AG09309 (cell line): Measurements from ENCODE around the gene BLACAT1.

Experiments
- DNase-seq: peaks from one replicate; pipeline ENCODE4 v3.0.0-alpha.2; 2010; ENCODE audit warnings: low read depth
- H3K4me3 ChIP-seq: 2 replicates; pipeline ENCODE4 v1.5.1; 2011; ENCODE audit warnings: mild to moderate bottlenecking, low read depth, low read length, moderate library complexity; ENCODE audit not compliant: control insufficient read depth
- TF ChIP-seq, protein P1 (sequence below): IDR thresholded peaks from 2 replicates; pipeline ENCODE4 v1.5.1; 2011; ENCODE audit warnings: mild to moderate bottlenecking, low read depth, low read length, inconsistent platforms; ENCODE audit not compliant: insufficient read depth, control insufficient read depth; ENCODE audit errors: missing control alignments

Gene BLACAT1

GRCh38 chr1:205473475-205473874 lies 17.6 kb upstream of the BLACAT1 start:
- TF ChIP-seq, protein P1, sequence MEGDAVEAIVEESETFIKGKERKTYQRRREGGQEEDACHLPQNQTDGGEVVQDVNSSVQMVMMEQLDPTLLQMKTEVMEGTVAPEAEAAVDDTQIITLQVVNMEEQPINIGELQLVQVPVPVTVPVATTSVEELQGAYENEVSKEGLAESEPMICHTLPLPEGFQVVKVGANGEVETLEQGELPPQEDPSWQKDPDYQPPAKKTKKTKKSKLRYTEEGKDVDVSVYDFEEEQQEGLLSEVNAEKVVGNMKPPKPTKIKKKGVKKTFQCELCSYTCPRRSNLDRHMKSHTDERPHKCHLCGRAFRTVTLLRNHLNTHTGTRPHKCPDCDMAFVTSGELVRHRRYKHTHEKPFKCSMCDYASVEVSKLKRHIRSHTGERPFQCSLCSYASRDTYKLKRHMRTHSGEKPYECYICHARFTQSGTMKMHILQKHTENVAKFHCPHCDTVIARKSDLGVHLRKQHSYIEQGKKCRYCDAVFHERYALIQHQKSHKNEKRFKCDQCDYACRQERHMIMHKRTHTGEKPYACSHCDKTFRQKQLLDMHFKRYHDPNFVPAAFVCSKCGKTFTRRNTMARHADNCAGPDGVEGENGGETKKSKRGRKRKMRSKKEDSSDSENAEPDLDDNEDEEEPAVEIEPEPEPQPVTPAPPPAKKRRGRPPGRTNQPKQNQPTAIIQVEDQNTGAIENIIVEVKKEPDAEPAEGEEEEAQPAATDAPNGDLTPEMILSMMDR = no peak
- H3K4me3 ChIP-seq = no peak overlapping the region
- DNase-seq = no peak

- H3K4me3 ChIP-seq = no peak overlapping the region
- DNase-seq = no peak
- TF ChIP-seq, protein P1 = no peak
These were observed 17.0 kb upstream of the BLACAT1 start for GRCh38 chr1:205472737-205473441.

DNA sequence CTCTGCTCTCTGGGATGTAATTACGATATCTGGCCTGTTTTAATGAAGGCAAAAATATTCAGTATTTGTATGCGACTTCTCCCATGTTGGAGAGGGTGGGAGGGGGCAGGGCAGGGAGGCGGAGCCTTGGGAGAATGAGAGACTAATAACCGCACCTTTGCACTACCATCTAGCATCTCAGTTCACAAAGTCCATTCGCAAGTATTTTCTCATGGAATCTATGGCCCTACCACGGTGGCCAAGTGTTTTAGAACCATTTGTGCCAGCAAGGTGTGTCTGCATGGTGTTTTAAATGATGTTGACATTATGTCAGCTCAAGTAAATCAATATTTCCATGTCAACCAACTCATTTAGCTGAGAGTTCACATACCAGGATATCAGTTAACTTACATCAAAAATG lies 14.3 kb upstream of the BLACAT1 start:
- DNase-seq = no peak
- no peak overlapping the region for H3K4me3 ChIP-seq
- TF ChIP-seq, protein P1 = no peak

- TF ChIP-seq, protein P1 = no peak
- DNase-seq = no peak
These were observed 10.9 kb upstream of the BLACAT1 start for GRCh38 chr1:205466595-205467220.

GRCh38 chr1:205465392-205465791 lies 9.5 kb upstream of the BLACAT1 start:
- DNase-seq = no peak
- TF ChIP-seq, protein P1 = no peak
- H3K4me3 ChIP-seq = no peak overlapping the region

More at GRCh38 chr1:205466595-205467220, 10.9 kb upstream of the BLACAT1 start:
- H3K4me3 ChIP-seq = no peak overlapping the region

DNA sequence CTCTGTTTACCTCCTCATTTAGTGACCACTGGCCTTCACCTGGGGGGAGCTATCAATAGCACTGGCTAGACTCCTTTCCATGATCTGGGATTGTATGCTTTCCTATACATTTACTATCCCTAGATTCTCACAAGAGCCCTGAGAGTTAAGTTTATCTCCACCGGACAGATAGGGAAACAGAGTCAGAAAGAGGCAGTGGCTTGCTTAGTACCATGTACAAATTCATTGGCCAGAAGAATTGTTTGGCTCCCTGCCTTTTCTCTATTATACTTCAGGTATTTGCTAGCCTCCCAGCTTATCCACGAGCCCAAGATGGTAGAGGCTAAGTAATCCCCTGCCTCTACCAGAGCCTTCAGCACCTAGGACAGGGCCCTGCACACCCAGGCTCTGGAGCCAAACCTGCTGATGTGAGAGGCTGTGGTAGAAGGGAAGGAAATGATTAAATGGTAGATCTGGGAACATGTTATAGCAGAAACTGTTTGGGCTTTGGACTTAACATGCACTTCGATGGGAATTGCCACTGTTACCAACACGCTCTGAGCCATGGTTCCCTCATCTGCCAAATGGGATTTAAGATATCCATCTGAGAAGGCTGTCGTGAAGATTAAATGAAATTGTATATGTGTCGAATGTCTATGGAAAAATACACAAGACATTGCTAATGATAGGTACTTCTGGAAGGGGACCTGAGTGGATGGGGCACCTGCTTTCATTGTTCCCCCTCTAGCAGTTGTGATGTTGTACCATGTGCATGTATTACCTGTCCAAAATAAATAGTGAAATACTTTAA lies 3.1 kb upstream of the BLACAT1 start:
- no peak for DNase-seq
- H3K4me3 ChIP-seq = no peak overlapping the region
- TF ChIP-seq, protein P1 = no peak
